Measurements from ENCODE around the gene LTA4H. TPM values are rescaled to one million over a fixed set of nuclear protein-coding genes. Genes with fewer than 3 reads are reported as not detected.

LTA4H gene
- total RNA-seq, 2 experiments from 2014 or later: 93.7 to 94.4 TPM

DNA sequence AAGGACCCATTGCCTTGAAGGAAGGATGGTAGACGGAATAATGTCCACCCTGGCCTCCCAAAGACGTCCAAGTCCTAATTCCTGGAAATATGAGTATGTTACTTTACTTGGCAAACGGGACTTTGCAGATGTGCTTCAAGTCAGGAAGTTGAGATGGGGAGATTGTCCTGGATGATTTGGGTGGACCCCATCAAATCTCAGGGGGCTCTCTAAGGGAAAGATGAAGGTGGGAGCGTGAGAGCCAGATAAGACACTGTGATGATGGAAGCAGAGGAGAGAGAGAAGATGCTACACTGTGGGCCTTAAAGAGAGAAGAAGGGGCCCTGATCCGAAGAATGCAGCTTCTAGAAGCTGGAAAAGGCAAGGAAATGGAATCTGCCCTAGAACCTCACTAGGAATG lies 29.6 kb upstream of the LTA4H start:
- H3K36me3 Mint-ChIP-seq: no peaks in the 10 kb centered on the region
- H3K27me3 Mint-ChIP-seq: no peaks in the 10 kb centered on the region
- H3K9me3 Mint-ChIP-seq: no peaks in the 10 kb centered on the region
- H3K4me1 Mint-ChIP-seq: peaks cover 15% of the 10 kb centered on the region
- no peak for DNase-seq
- H3K4me3 Mint-ChIP-seq: no peak overlapping the region
- H3K27ac Mint-ChIP-seq: no peak overlapping the region

GRCh38 chr12:96064271-96064670 lies 28.9 kb upstream of the LTA4H start:
- peak overlapping the region; percentile 30 for H3K4me3 Mint-ChIP-seq
- no peak for DNase-seq
- H3K36me3 Mint-ChIP-seq: no peaks in the 10 kb centered on the region
- H3K9me3 Mint-ChIP-seq: no peaks in the 10 kb centered on the region
- H3K27me3 Mint-ChIP-seq: no peaks in the 10 kb centered on the region
- H3K27ac Mint-ChIP-seq: no peak overlapping the region
- peaks cover 15% of the 10 kb centered on the region for H3K4me1 Mint-ChIP-seq

GRCh38 chr12:96063046-96063445 lies 27.7 kb upstream of the LTA4H start:
- no peaks in the 10 kb centered on the region for H3K9me3 Mint-ChIP-seq
- no peak overlapping the region for H3K4me3 Mint-ChIP-seq
- no peaks in the 10 kb centered on the region for H3K36me3 Mint-ChIP-seq
- H3K4me1 Mint-ChIP-seq: peaks cover 15% of the 10 kb centered on the region
- H3K27me3 Mint-ChIP-seq: no peaks in the 10 kb centered on the region
- no peak overlapping the region for H3K27ac Mint-ChIP-seq
- no peak for DNase-seq

- peaks cover 15% of the 10 kb centered on the region for H3K4me1 Mint-ChIP-seq
- H3K36me3 Mint-ChIP-seq: no peaks in the 10 kb centered on the region
- H3K4me3 Mint-ChIP-seq: no peak overlapping the region
- H3K27ac Mint-ChIP-seq: peak overlapping the region; percentile 4
- H3K9me3 Mint-ChIP-seq: no peaks in the 10 kb centered on the region
- peak; percentile 61 for DNase-seq
- no peaks in the 10 kb centered on the region for H3K27me3 Mint-ChIP-seq
Observed at GRCh38 chr12:96061864-96062453, 26.6 kb upstream of the LTA4H start.

DNA sequence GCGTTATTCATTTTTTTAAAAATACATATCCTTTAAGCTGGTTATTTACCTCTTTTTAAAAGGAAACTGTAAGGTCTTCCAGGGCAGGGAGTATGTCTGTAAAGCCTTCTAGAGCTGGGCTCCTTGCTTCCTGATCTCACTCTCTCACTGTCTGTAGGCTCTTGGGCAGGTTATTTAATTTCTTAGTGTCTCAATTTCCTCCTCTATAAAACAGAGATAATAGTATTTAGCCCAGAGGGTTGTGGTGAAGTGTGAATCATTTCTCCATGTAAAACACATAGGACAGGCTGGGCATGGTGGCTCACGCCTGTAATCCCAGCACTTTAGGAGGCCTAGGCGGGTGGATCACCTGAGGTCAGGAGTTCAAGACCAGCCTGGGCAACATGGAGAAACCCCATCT lies 25.9 kb upstream of the LTA4H start:
- no peaks in the 10 kb centered on the region for H3K9me3 Mint-ChIP-seq
- no peak overlapping the region for H3K27ac Mint-ChIP-seq
- no peak overlapping the region for H3K4me3 Mint-ChIP-seq
- no peaks in the 10 kb centered on the region for H3K36me3 Mint-ChIP-seq
- DNase-seq: no peak
- H3K27me3 Mint-ChIP-seq: no peaks in the 10 kb centered on the region
- peaks cover 15% of the 10 kb centered on the region for H3K4me1 Mint-ChIP-seq

DNA sequence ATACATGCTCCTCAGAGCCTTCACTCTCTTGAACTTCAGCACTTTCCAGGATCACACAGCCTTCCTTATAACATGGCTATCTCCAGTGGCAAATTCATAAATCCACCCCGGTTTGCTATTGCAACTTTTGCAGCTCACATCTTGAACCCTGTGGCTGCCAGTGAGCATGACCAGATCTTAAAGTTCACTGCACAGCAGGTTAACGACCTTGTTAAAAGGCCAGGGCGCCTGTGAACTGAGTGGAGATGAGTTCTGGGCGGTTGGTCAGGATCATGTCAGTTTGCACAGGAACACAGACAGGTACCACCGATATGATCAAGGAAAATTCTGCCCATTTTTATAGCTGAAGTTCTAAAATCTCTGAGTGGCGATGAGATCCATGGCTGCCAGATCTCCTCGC lies 24.7 kb upstream of the LTA4H start:
- H3K36me3 Mint-ChIP-seq: no peaks in the 10 kb centered on the region
- no peak overlapping the region for H3K4me3 Mint-ChIP-seq
- H3K27ac Mint-ChIP-seq: no peak overlapping the region
- no peak for DNase-seq
- no peaks in the 10 kb centered on the region for H3K27me3 Mint-ChIP-seq
- no peaks in the 10 kb centered on the region for H3K9me3 Mint-ChIP-seq
- peaks cover 15% of the 10 kb centered on the region for H3K4me1 Mint-ChIP-seq

- no peaks in the 10 kb centered on the region for H3K27me3 Mint-ChIP-seq
- H3K36me3 Mint-ChIP-seq: no peaks in the 10 kb centered on the region
- no peak for DNase-seq
- H3K27ac Mint-ChIP-seq: no peak overlapping the region
- no peaks in the 10 kb centered on the region for H3K9me3 Mint-ChIP-seq
- peaks cover 11% of the 10 kb centered on the region for H3K4me1 Mint-ChIP-seq
- no peak overlapping the region for H3K4me3 Mint-ChIP-seq
Observed at GRCh38 chr12:96057986-96058553, 22.7 kb upstream of the LTA4H start.

DNA sequence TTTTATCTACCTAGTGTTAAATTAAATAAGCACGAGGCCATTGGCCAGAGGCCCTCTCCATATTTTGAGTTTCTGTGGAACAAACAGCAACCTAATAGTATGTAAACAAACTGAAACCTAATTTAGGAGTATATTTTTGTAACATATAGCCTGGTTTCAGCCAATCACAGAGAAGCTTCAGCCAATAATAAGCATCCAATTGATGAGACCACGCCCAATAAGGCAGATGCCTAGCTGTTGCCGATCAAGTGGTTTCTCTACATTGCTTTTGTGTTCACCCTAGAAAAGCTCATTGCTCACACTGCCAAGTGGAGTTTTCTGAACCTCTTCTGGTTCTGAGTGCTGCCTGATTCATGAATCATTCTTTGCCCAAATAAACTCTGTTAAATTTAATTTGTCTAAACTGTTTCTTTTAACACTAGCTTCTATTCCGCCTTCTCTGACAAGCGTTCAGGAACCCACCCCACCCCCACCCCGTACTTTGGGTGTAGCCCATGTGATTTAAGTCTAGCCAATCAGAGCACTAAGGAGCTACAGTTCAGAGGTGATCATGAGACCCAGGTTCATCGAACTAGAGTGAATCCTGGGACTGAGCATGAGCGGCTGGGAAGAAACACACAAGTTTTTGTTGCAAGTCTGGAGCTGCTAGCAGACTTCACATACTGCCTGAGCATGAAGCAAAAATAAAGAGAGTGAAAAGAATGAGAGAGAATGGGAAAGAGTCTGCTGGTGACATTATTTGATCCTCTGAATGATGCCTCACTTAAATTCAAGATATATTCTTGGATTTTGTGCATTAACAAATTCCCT lies 21.5 kb upstream of the LTA4H start:
- no peak for DNase-seq

DNA sequence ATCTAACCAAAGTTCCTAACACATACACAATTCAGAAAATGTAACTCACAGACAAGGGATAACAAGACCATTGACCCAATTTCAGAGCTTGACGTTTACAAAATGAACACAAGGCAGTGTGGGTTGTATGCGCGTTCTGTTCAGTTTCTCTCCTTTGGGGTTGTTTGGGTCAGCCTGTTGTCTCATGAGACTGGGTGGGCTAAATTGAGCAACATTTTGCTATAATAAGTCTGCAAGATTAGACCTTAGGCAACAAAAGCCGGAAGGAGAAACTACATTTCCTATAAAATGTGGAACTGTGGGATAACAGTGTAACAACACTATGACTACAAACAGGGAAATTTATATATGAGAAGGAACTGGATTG lies 18.8 kb upstream of the LTA4H start:
- H3K9me3 Mint-ChIP-seq: no peaks in the 10 kb centered on the region
- DNase-seq: no peak
- H3K27ac Mint-ChIP-seq: no peak overlapping the region
- H3K4me1 Mint-ChIP-seq: peaks cover 4% of the 10 kb centered on the region
- no peaks in the 10 kb centered on the region for H3K27me3 Mint-ChIP-seq
- no peak overlapping the region for H3K4me3 Mint-ChIP-seq
- no peaks in the 10 kb centered on the region for H3K36me3 Mint-ChIP-seq

More for the DNA sequence above, 21.5 kb upstream of the LTA4H start:
- no peaks in the 10 kb centered on the region for H3K9me3 Mint-ChIP-seq
- no peak overlapping the region for H3K27ac Mint-ChIP-seq
- no peaks in the 10 kb centered on the region for H3K36me3 Mint-ChIP-seq
- no peaks in the 10 kb centered on the region for H3K27me3 Mint-ChIP-seq
- peaks cover 4% of the 10 kb centered on the region for H3K4me1 Mint-ChIP-seq
- H3K4me3 Mint-ChIP-seq: no peak overlapping the region

- H3K9me3 Mint-ChIP-seq: no peaks in the 10 kb centered on the region
- no peak for DNase-seq
- no peaks in the 10 kb centered on the region for H3K27me3 Mint-ChIP-seq
- H3K4me1 Mint-ChIP-seq: peaks cover 7% of the 10 kb centered on the region
- no peak overlapping the region for H3K27ac Mint-ChIP-seq
- H3K4me3 Mint-ChIP-seq: no peak overlapping the region
- H3K36me3 Mint-ChIP-seq: no peaks in the 10 kb centered on the region
Observed at GRCh38 chr12:96053476-96054243, 18.3 kb upstream of the LTA4H start.

DNA sequence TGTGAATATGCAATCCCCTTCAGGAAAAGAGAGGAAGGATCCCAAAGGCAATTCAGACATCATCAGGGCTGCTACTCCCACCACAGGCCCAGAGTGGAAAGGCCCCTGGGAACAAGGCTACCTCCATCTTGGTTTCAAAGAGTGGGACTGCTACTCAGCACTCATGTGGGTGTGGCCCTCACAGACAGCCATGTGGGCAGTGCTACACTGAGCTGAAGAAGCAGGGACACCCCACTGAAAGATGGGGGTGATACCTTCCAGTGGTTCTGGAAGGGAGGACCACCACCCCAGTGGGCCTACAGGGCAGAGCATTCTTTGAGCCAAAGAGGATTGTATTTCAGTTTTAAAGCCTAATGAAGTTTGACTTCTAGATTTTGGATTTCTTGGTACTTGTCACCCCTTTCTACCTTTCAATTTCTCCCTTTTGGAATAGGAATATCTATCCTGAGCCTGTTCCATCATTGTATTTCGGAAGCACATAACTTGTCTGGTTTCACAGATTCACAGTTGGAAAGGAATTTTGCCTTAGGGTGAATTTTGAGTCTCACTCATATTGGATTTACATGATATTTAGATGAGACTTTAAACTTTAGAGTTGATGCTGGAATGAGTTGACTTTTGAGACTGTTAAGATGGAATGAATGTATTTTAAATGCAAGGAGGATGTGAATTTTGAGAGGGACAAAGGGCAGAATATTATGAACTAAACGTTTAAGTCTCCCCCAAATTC lies 16.5 kb upstream of the LTA4H start:
- no peak overlapping the region for H3K4me3 Mint-ChIP-seq
- H3K36me3 Mint-ChIP-seq: no peaks in the 10 kb centered on the region
- H3K4me1 Mint-ChIP-seq: peaks cover 22% of the 10 kb centered on the region
- H3K9me3 Mint-ChIP-seq: no peaks in the 10 kb centered on the region
- H3K27ac Mint-ChIP-seq: no peak overlapping the region
- H3K27me3 Mint-ChIP-seq: no peaks in the 10 kb centered on the region
- no peak for DNase-seq

- Mint-ChIP-seq H3K36me3 (no peaks in the 10 kb centered on the region), H3K27ac (no peak overlapping the region), H3K27me3 (no peaks in the 10 kb centered on the region), H3K4me3 (no peak overlapping the region), H3K9me3 (no peaks in the 10 kb centered on the region), H3K4me1 (peaks cover 35% of the 10 kb centered on the region)
- DNase-seq: no peak
Observed at GRCh38 chr12:96050139-96050538, 14.8 kb upstream of the LTA4H start.

DNA sequence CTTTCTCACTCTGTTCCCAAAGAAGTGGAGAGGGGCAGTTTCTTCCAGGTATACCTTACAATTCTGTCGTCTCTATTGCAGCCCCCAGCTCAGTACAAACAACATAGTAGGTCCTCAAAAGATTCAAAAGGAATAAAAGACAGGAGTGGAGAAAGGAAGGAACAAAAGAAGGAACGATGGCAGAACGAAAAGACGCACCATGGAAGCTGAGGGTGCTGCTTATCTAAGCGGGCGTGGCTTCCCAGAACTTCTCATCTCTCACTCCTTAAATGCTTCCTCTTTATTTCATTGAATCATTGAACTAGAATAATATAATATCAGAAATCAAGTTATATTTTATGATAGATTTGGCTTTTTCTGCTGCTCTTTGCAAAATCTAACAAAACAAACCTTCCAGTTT lies 13.7 kb upstream of the LTA4H start:
- Mint-ChIP-seq H3K36me3 (no peaks in the 10 kb centered on the region), H3K4me3 (no peak overlapping the region), H3K9me3 (no peaks in the 10 kb centered on the region), H3K4me1 (peaks cover 43% of the 10 kb centered on the region), H3K27ac (no peak overlapping the region), H3K27me3 (no peaks in the 10 kb centered on the region)
- DNase-seq: no peak

DNA sequence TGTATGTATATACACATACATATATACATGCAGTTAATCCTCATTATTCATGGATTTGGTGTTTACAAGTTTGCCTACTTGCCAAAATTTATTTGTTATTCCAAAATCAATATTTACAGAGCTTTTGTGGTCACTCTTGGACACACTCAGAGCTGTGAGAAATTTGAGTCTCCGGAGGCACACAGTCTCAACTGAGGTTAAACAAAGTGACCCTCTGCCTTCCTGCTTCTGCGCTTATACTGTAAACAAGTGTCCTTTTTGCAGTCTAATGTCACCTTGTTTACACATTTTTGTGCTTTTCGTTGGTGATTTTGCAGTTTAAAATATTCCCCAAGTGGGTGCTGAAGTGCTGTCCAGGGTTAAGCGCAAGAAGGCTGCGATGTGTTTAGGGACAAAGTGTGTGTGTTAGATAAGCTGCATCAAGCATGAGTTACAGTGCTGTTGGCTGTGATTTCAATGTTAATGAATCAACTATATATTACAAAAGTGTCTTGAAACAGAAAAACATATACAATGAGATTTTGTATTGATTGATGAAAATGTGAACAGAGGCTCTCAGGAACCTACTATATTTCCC lies 13.1 kb upstream of the LTA4H start:
- Mint-ChIP-seq H3K4me1 (peaks cover 43% of the 10 kb centered on the region), H3K4me3 (no peak overlapping the region), H3K36me3 (no peaks in the 10 kb centered on the region)

More for the DNA sequence above, 13.1 kb upstream of the LTA4H start:
- Mint-ChIP-seq H3K27ac (peak overlapping the region; percentile 93), H3K9me3 (no peaks in the 10 kb centered on the region), H3K27me3 (no peaks in the 10 kb centered on the region)
- no peak for DNase-seq

Measured in activated naive CD8-positive, alpha-beta T cell treated with anti-CD3 and anti-CD28 coated beads for 36 hours (primary cell).